Measurements from ENCODE around the gene ENPP6. TPM values are rescaled to one million over a fixed set of nuclear protein-coding genes. Genes with fewer than 3 reads are reported as not detected.

The ENPP6 gene
- total and polyA plus RNA-seq, 4 donors: 0.02 to 0.37 (median 0.10) TPM

DNA sequence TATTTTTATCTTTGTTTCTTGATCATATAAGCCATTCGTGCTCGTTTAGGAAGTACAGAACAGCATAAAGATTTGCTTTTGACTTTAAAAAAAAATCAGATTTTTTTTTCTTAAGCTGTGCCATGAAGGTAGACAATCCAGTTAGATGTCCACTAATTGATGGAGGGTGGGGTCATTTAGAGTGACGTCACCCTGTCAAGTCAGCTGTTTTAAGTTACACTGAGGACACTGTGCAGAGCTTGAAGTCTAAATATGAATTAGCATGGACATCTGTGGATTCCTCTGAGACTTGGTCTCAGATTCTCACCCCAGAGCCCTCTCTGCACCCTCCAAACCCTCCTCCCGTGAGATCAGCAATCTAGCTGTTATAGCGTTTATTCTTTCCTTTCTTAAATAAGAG lies 63.9 kb downstream of the ENPP6 start:
- H3K9ac ChIP-seq (ENCODE audit: insufficient read depth in 1 of 2, low read length in 2 of 2): peak overlapping the region in 1 of 2 donors; percentile 75
- H3K27ac ChIP-seq (ENCODE audit: low read depth in 1 of 2, low read length in 1 of 2): no peak overlapping the region
- H3K4me3 ChIP-seq: no peak overlapping the region
- ATAC-seq (ENCODE audit: insufficient read depth, low FRiP score): no peak
- 82 to 90% methylated on average over 5 of the region's 5 CpGs for WGBS, 2 donors
- H3K9me3 ChIP-seq (ENCODE audit: control insufficient read depth in 4 of 4, insufficient read depth in 3 of 4, low read length in 3 of 4): no peaks in the 10 kb centered on the region
- TF ChIP-seq, protein P1, sequence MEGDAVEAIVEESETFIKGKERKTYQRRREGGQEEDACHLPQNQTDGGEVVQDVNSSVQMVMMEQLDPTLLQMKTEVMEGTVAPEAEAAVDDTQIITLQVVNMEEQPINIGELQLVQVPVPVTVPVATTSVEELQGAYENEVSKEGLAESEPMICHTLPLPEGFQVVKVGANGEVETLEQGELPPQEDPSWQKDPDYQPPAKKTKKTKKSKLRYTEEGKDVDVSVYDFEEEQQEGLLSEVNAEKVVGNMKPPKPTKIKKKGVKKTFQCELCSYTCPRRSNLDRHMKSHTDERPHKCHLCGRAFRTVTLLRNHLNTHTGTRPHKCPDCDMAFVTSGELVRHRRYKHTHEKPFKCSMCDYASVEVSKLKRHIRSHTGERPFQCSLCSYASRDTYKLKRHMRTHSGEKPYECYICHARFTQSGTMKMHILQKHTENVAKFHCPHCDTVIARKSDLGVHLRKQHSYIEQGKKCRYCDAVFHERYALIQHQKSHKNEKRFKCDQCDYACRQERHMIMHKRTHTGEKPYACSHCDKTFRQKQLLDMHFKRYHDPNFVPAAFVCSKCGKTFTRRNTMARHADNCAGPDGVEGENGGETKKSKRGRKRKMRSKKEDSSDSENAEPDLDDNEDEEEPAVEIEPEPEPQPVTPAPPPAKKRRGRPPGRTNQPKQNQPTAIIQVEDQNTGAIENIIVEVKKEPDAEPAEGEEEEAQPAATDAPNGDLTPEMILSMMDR (IDR thresholded peaks at IDR 0.05; ENCODE audit: control extremely low read depth, extremely low read depth): no peak
- H3K4me1 ChIP-seq (ENCODE audit: control insufficient read depth in 5 of 5, insufficient read depth in 5 of 5, low read length in 5 of 5): peaks cover 5 to 39% (median 8%) of the 10 kb centered on the region in 5 donors
- no peaks in the 10 kb centered on the region for H3K27me3 ChIP-seq (ENCODE audit: control insufficient read depth in 3 of 3, insufficient read depth in 3 of 3, low read length in 2 of 3)
- no peaks in the 10 kb centered on the region for H3K36me3 ChIP-seq (ENCODE audit: control insufficient read depth in 4 of 4, insufficient read depth in 4 of 4, low read length in 4 of 4)
- DNase-seq: no peak

DNA sequence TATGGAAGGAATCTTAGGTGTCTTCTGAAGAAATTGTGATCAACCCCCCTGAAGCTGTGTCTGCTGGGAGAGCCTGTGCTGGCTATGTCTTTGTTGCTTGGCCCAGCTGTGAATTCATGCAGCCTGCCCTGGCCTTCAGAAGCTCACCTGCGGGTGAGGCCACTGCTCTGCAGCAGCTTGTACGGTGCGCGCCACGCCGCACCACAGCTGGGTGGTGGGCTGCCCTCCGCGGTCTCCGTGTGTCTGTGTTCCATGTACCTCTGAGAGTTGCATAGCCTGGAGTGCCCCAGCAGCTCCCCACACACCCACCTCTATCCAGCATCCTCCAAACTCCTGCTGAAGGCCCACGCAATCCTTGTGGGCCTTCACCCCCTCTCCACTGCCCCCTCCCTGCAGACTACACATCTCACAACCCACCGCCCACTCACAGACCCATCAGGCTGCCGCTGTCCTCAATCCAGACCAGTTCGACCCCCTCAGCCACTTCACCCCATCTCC lies 65.6 kb downstream of the ENPP6 start:
- Histone ChIP-seq H3K9ac (ENCODE audit: insufficient read depth in 1 of 2, low read length in 2 of 2) (no peak overlapping the region), H3K27ac (ENCODE audit: low read depth in 1 of 2, low read length in 1 of 2) (no peak overlapping the region), H3K36me3 (ENCODE audit: control insufficient read depth in 4 of 4, insufficient read depth in 4 of 4, low read length in 4 of 4) (no peaks in the 10 kb centered on the region), H3K9me3 (ENCODE audit: control insufficient read depth in 4 of 4, insufficient read depth in 3 of 4, low read length in 3 of 4) (no peaks in the 10 kb centered on the region), H3K4me3 (no peak overlapping the region), H3K4me1 (ENCODE audit: control insufficient read depth in 5 of 5, insufficient read depth in 5 of 5, low read length in 5 of 5) (peaks cover 5 to 45% (median 8%) of the 10 kb centered on the region in 5 donors), H3K27me3 (ENCODE audit: control insufficient read depth in 3 of 3, insufficient read depth in 3 of 3, low read length in 2 of 3) (no peaks in the 10 kb centered on the region)
- ATAC-seq (ENCODE audit: insufficient read depth, low FRiP score) (no peak), DNase-seq (no peak)
- 90 to 98% methylated on average over 13 of the region's 13 CpGs for WGBS, 2 donors
- TF ChIP-seq, protein P1 (IDR thresholded peaks at IDR 0.05; ENCODE audit: control extremely low read depth, extremely low read depth): no peak

DNA sequence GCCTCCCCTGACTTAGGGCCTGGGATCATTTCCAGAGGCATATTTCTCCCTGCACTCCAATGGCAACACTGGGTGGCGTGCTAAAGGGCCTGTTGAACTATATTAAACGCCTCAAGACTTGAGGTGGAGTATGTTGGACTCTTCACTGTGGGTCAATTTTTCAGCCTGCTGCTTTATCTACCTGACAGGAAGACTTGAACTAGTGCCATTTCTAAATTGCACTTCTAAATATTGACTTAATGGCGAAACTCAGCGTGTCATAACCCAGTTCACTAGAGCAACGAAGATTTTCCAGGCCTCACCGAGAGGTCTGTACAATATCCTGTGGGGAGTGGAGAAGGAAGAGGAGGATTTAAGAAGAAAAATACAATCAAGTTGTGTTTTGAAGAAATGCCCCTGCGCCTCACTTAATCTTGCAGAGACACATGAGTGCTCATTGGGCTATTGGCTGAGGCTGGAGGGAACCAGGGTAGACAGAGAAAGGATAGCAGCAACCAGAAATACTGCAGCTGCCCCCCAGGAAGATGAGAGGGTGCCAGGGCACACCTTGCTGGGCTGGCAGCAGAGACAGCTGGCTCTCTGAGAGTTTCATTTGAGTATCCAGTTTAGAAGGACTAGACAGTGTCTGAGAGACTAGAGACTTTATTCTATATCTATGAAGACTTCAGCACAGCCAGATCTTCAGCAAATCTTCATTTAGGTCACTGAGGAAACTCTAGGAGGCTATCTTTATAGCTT lies 67.4 kb downstream of the ENPP6 start:
- Histone ChIP-seq H3K27me3 (ENCODE audit: control insufficient read depth in 3 of 3, insufficient read depth in 3 of 3, low read length in 2 of 3) (no peaks in the 10 kb centered on the region), H3K36me3 (ENCODE audit: control insufficient read depth in 4 of 4, insufficient read depth in 4 of 4, low read length in 4 of 4) (no peaks in the 10 kb centered on the region), H3K9me3 (ENCODE audit: control insufficient read depth in 4 of 4, insufficient read depth in 3 of 4, low read length in 3 of 4) (peaks cover 0 to 2% (median 0%) of the 10 kb centered on the region in 4 donors), H3K4me1 (ENCODE audit: control insufficient read depth in 5 of 5, insufficient read depth in 5 of 5, low read length in 5 of 5) (peaks cover 0 to 38% (median 7%) of the 10 kb centered on the region in 5 donors), H3K27ac (ENCODE audit: low read depth in 1 of 2, low read length in 1 of 2) (peak overlapping the region in 1 of 2 donors; percentile 88), H3K4me3 (no peak overlapping the region), H3K9ac (ENCODE audit: insufficient read depth in 1 of 2, low read length in 2 of 2) (no peak overlapping the region)
- TF ChIP-seq, protein P1 (IDR thresholded peaks at IDR 0.05; ENCODE audit: control extremely low read depth, extremely low read depth): no peak
- ATAC-seq (ENCODE audit: insufficient read depth, low FRiP score): peak; percentile 51
- DNase-seq: peak in 1 of 3 donors; percentile 61
- 53 to 57% methylated on average over 7 of the region's 7 CpGs for WGBS, 2 donors
